Measurements from ENCODE around the gene SNU13.
"Not testable (repeated sequence)": the region's sequence is repeated elsewhere in the genome, so short reads cannot be mapped to it uniquely, and the experiment has no call there.

Gene SNU13

GRCh38 chr22:41688365-41689211 is at the start of gene SNU13:
TSS of gene SNU13 (minus strand) at chr22:41688867. CDS start at chr22:41688796, 71 bp downstream.
- DNase-seq = peak; percentile 86

GRCh38 chr22:41733241-41733640 is 44.6 kb upstream of the SNU13 start:
- not testable (repeated sequence) for DNase-seq

GRCh38 chr22:41732096-41732772 is 43.6 kb upstream of the SNU13 start:
- DNase-seq = no peak

- no peak for DNase-seq
Observed at GRCh38 chr22:41731609-41732008, 42.9 kb upstream of the SNU13 start.

GRCh38 chr22:41725510-41726110 is 36.9 kb upstream of the SNU13 start:
- DNase-seq = no peak

- DNase-seq = no peak
Observed at GRCh38 chr22:41722496-41722895, 33.8 kb upstream of the SNU13 start.

- no peak for DNase-seq
Observed at GRCh38 chr22:41713004-41713403, 24.3 kb upstream of the SNU13 start.

GRCh38 chr22:41709341-41709740 is 20.7 kb upstream of the SNU13 start:
- DNase-seq = no peak

GRCh38 chr22:41702763-41703162 is 14.1 kb upstream of the SNU13 start:
- no peak for DNase-seq

GRCh38 chr22:41700108-41700364 is 11.4 kb upstream of the SNU13 start:
- DNase-seq = no peak

- DNase-seq = no peak
Observed at GRCh38 chr22:41699264-41700107, 10.8 kb upstream of the SNU13 start, which contains the start of gene MEI1. TSS of gene MEI1 (plus strand) at chr22:41699503. CDS start at chr22:41699539, 36 bp downstream.

- peak; percentile 80 for DNase-seq
Observed at GRCh38 chr22:41697126-41697775, 8.6 kb upstream of the SNU13 start.

GRCh38 chr22:41696703-41697102 is 8.0 kb upstream of the SNU13 start:
- DNase-seq = no peak

- DNase-seq = no peak
Observed at GRCh38 chr22:41695211-41695610, 6.5 kb upstream of the SNU13 start.

- no peak for DNase-seq
Observed at GRCh38 chr22:41690476-41690875, 1.8 kb upstream of the SNU13 start.

GRCh38 chr22:41687901-41688364 is 734 bp downstream of the SNU13 start:
- DNase-seq = peak; percentile 32

- DNase-seq = not testable (repeated sequence)
Observed at GRCh38 chr22:41686890-41687289, 1.8 kb downstream of the SNU13 start.

GRCh38 chr22:41684194-41684593 is 4.5 kb downstream of the SNU13 start:
- no peak for DNase-seq

GRCh38 chr22:41683616-41684015 is 5.1 kb downstream of the SNU13 start:
- DNase-seq = no peak

- DNase-seq = no peak
Observed at GRCh38 chr22:41683052-41683451, 5.6 kb downstream of the SNU13 start.

GRCh38 chr22:41682033-41682807 is 6.4 kb downstream of the SNU13 start:
- DNase-seq = peak; percentile 32

GRCh38 chr22:41681616-41682015 is 7.1 kb downstream of the SNU13 start:
- no peak for DNase-seq

Measured in KG1 (cell line).